Gastrocnemius medialis (tissue), 4 donors: ENCODE results near the gene TSPAN10.

ENCODE experiments used
- CTCF ChIP-seq, 5 experiments: fragments of 450-650 bp in 3 of 5; fragments of 200-600 bp in 2 of 5; sonication (generic) in 2 of 5; IDR thresholded peaks in 4 of 5; conservative IDR thresholded peaks in 1 of 5; 1 replicate in 4 of 5; 2 replicates in 1 of 5; pipeline ENCODE4 v1.5.1; 2016 to 2019; ENCODE audit warnings: antibody characterized with exemption in 5 of 5, mild to moderate bottlenecking in 3 of 5, moderate library complexity in 3 of 5
- POLR2A ChIP-seq, 2 donors: fragments of 450-650 bp; IDR thresholded peaks; one replicate each; pipeline ENCODE4 v1.6.1; 2017; ENCODE audit warnings: antibody characterized with exemption in 2 of 2, mild to moderate bottlenecking in 2 of 2, moderate library complexity in 2 of 2

GRCh38 chr17:81647640-81648012, 10.6 kb downstream of the TSPAN10 start:
- TF ChIP-seq CTCF (IDR thresholded peaks at IDR 0.05 in 4 of 5, conservative IDR thresholded peaks at IDR 0.05 in 1 of 5) (no peak), POLR2A (IDR thresholded peaks at IDR 0.05) (no peak)
